Dermis microvascular lymphatic vessel endothelial cell (primary cell): Measurements from ENCODE around the gene CNGA1. TPM values are rescaled to one million over a fixed set of nuclear protein-coding genes. Genes with fewer than 3 reads are reported as not detected.

Experiments used
- DNase-seq, 2 donors: peaks; one replicate each; pipeline versions ENCODE4 v3.0.0 to v3.0.0-alpha.2; 2010; ENCODE audit warnings: low read depth in 2 of 2
- total RNA-seq: library from RNA; depleted of rRNA; stranded (reverse); fragments of >200 nt; gene quantifications from 2 replicates; pipeline ENCODE4 v1.2.1, GENCODE V29; 2014

CNGA1 gene
- total RNA-seq, 1 donor from 2014 or later = not detected

GRCh38 chr4:47913330-47913729 is 103.2 kb downstream of the CNGA1 start:
- peak in 1 of 2 donors; percentile 12 for DNase-seq

GRCh38 chr4:47907089-47907646 is 109.3 kb downstream of the CNGA1 start:
- no peak for DNase-seq

GRCh38 chr4:47899639-47900038 is 116.8 kb downstream of the CNGA1 start:
- no peak for DNase-seq

- no peak for DNase-seq
Measured at GRCh38 chr4:47891928-47892327, 124.6 kb downstream of the CNGA1 start.

Other genes starting within 250 kb of the CNGA1 start
- gene CORIN, start 178.6 kb downstream of the CNGA1 start, total RNA-seq = under 0.01 TPM in 2 replicates
- 3.7 and 4.7 TPM in 2 replicates for gene NFXL1, start 102.1 kb downstream of the CNGA1 start, total RNA-seq
- 0.38 and 0.39 TPM in 2 replicates for gene NIPAL1, start 91 bp upstream of the CNGA1 start, total RNA-seq
- under 0.01 and 0.13 TPM in 2 replicates for gene TXK, start 117.6 kb upstream of the CNGA1 start, total RNA-seq